ENCODE measurements around the gene RAB29. TPM values are rescaled to one million over a fixed set of nuclear protein-coding genes. Genes with fewer than 3 reads are reported as not detected.

RAB29 gene
- total RNA-seq, 2 experiments from 2014 or later: 51.7 to 54.6 TPM

- no peak for DNase-seq
- H3K4me1 Mint-ChIP-seq: peaks cover 57% of the 10 kb centered on the region
- no peaks in the 10 kb centered on the region for H3K27me3 Mint-ChIP-seq
- ChIA-PET POLR2A (no interaction called here), CTCF (no interaction called here)
- H3K36me3 Mint-ChIP-seq (ENCODE audit: low read depth): peaks cover 57% of the 10 kb centered on the region
- H3K4me3 Mint-ChIP-seq: no peak overlapping the region
- no peaks in the 10 kb centered on the region for H3K9me3 Mint-ChIP-seq
- peak overlapping the region; percentile 43 for H3K27ac Mint-ChIP-seq
These were observed 4.7 kb downstream of the RAB29 start for GRCh38 chr1:205770618-205771017.

GRCh38 chr1:205769641-205770365, 5.5 kb downstream of the RAB29 start:
- DNase-seq: no peak
- POLR2A ChIA-PET: no interaction called here

GRCh38 chr1:205767248-205767647, 8.0 kb downstream of the RAB29 start:
- peaks cover 35% of the 10 kb centered on the region for H3K4me1 Mint-ChIP-seq
- DNase-seq: no peak
- no peak overlapping the region for H3K27ac Mint-ChIP-seq
- CTCF ChIA-PET: no interaction called here
- H3K36me3 Mint-ChIP-seq (ENCODE audit: low read depth): peaks cover 48% of the 10 kb centered on the region
- POLR2A ChIA-PET: no interaction called here
- H3K4me3 Mint-ChIP-seq: no peak overlapping the region
- H3K9me3 Mint-ChIP-seq: no peaks in the 10 kb centered on the region
- H3K27me3 Mint-ChIP-seq: no peaks in the 10 kb centered on the region

More at GRCh38 chr1:205769641-205770365, 5.5 kb downstream of the RAB29 start:
- Mint-ChIP-seq H3K27ac (no peak overlapping the region), H3K36me3 (ENCODE audit: low read depth) (peaks cover 56% of the 10 kb centered on the region), H3K4me1 (peaks cover 53% of the 10 kb centered on the region), H3K9me3 (no peaks in the 10 kb centered on the region), H3K27me3 (no peaks in the 10 kb centered on the region), H3K4me3 (no peak overlapping the region)
- CTCF ChIA-PET: no interaction called here

- H3K27ac Mint-ChIP-seq: no peak overlapping the region
- no peaks in the 10 kb centered on the region for H3K9me3 Mint-ChIP-seq
- peaks cover 28% of the 10 kb centered on the region for H3K4me1 Mint-ChIP-seq
- H3K4me3 Mint-ChIP-seq: no peak overlapping the region
- ChIA-PET POLR2A (no interaction called here), CTCF (no interaction called here)
- H3K36me3 Mint-ChIP-seq (ENCODE audit: low read depth): peaks cover 45% of the 10 kb centered on the region
- DNase-seq: no peak
- no peaks in the 10 kb centered on the region for H3K27me3 Mint-ChIP-seq
These were observed 8.7 kb downstream of the RAB29 start for GRCh38 chr1:205766570-205766969.

- no peak overlapping the region for H3K4me3 Mint-ChIP-seq
- ChIA-PET CTCF (interaction anchor here (1.2 kb wide), 1 partner anchor 54 kb away, joined by 3 read pairs; no protein-coding TSS in a partner anchor), POLR2A (no interaction called here)
- peak overlapping the region; percentile 46 for H3K27ac Mint-ChIP-seq
- no peaks in the 10 kb centered on the region for H3K9me3 Mint-ChIP-seq
- H3K27me3 Mint-ChIP-seq: no peaks in the 10 kb centered on the region
- DNase-seq: no peak
- peaks cover 39% of the 10 kb centered on the region for H3K36me3 Mint-ChIP-seq (ENCODE audit: low read depth)
- peaks cover 23% of the 10 kb centered on the region for H3K4me1 Mint-ChIP-seq
These were observed 9.2 kb downstream of the RAB29 start for GRCh38 chr1:205766038-205766437.

GRCh38 chr1:205764578-205764977, 10.7 kb downstream of the RAB29 start:
- ChIA-PET CTCF (interaction anchor here (1.0 kb wide), 1 partner anchor 10 kb away, joined by 4 read pairs; no protein-coding TSS in a partner anchor), POLR2A (interaction anchor here (0.5 kb wide), 1 partner anchor 67 kb away, joined by 5 read pairs; no protein-coding TSS in a partner anchor)
- DNase-seq: no peak
- H3K27ac Mint-ChIP-seq: no peak overlapping the region
- H3K27me3 Mint-ChIP-seq: no peaks in the 10 kb centered on the region
- no peak overlapping the region for H3K4me3 Mint-ChIP-seq
- H3K9me3 Mint-ChIP-seq: no peaks in the 10 kb centered on the region
- peaks cover 15% of the 10 kb centered on the region for H3K4me1 Mint-ChIP-seq
- peaks cover 25% of the 10 kb centered on the region for H3K36me3 Mint-ChIP-seq (ENCODE audit: low read depth)

- Mint-ChIP-seq H3K27ac (no peak overlapping the region), H3K4me1 (peaks cover 15% of the 10 kb centered on the region), H3K36me3 (ENCODE audit: low read depth) (peaks cover 19% of the 10 kb centered on the region), H3K9me3 (no peaks in the 10 kb centered on the region), H3K4me3 (no peak overlapping the region), H3K27me3 (no peaks in the 10 kb centered on the region)
- POLR2A ChIA-PET: no interaction called here
- no peak for DNase-seq
- CTCF ChIA-PET: interaction anchor here (0.7 kb wide), 1 partner anchor 22 kb away, joined by 4 read pairs; no protein-coding TSS in a partner anchor
These were observed 11.3 kb downstream of the RAB29 start for GRCh38 chr1:205763980-205764379.

- H3K9me3 Mint-ChIP-seq: no peaks in the 10 kb centered on the region
- ChIA-PET CTCF (no interaction called here), POLR2A (interaction anchor here (0.6 kb wide), 1 partner anchor 14 kb away, joined by 4 read pairs; no protein-coding TSS in a partner anchor)
- peaks cover 3% of the 10 kb centered on the region for H3K4me1 Mint-ChIP-seq
- H3K27ac Mint-ChIP-seq: no peak overlapping the region
- no peak for DNase-seq
- no peaks in the 10 kb centered on the region for H3K36me3 Mint-ChIP-seq (ENCODE audit: low read depth)
- H3K27me3 Mint-ChIP-seq: no peaks in the 10 kb centered on the region
- H3K4me3 Mint-ChIP-seq: no peak overlapping the region
These were observed 14.7 kb downstream of the RAB29 start for GRCh38 chr1:205760606-205761005.

GRCh38 chr1:205756552-205756951, 18.7 kb downstream of the RAB29 start:
- CTCF ChIA-PET: no interaction called here

GRCh38 chr1:205754857-205755256, 20.4 kb downstream of the RAB29 start:
- Mint-ChIP-seq H3K36me3 (ENCODE audit: low read depth) (peaks cover 4% of the 10 kb centered on the region), H3K9me3 (no peaks in the 10 kb centered on the region), H3K27me3 (no peaks in the 10 kb centered on the region), H3K27ac (no peak overlapping the region), H3K4me3 (no peak overlapping the region), H3K4me1 (peaks cover 12% of the 10 kb centered on the region)
- ChIA-PET POLR2A (no interaction called here), CTCF (no interaction called here)
- no peak for DNase-seq

More at GRCh38 chr1:205756552-205756951, 18.7 kb downstream of the RAB29 start:
- Mint-ChIP-seq H3K27me3 (no peaks in the 10 kb centered on the region), H3K4me3 (no peak overlapping the region), H3K27ac (no peak overlapping the region), H3K4me1 (peaks cover 1% of the 10 kb centered on the region), H3K9me3 (no peaks in the 10 kb centered on the region), H3K36me3 (ENCODE audit: low read depth) (no peaks in the 10 kb centered on the region)
- POLR2A ChIA-PET: no interaction called here
- DNase-seq: no peak

- CTCF ChIA-PET: no interaction called here
- peaks cover 21% of the 10 kb centered on the region for H3K36me3 Mint-ChIP-seq (ENCODE audit: low read depth)
- H3K9me3 Mint-ChIP-seq: no peaks in the 10 kb centered on the region
- peaks cover 33% of the 10 kb centered on the region for H3K4me1 Mint-ChIP-seq
- POLR2A ChIA-PET: no interaction called here
- H3K4me3 Mint-ChIP-seq: peak overlapping the region; percentile 89
- no peaks in the 10 kb centered on the region for H3K27me3 Mint-ChIP-seq
- no peak for DNase-seq
- peak overlapping the region; percentile 98 for H3K27ac Mint-ChIP-seq
These were observed 24.1 kb downstream of the RAB29 start for GRCh38 chr1:205751036-205751651.

GRCh38 chr1:205750138-205751035, 24.9 kb downstream of the RAB29 start, which contains the start of gene NUCKS1:
Gene NUCKS1, minus strand, starts transcription at chr1:205750182. Its CDS starts 209 bp downstream, at chr1:205749973.
- H3K9me3 Mint-ChIP-seq: no peaks in the 10 kb centered on the region
- CTCF ChIA-PET: no interaction called here
- no peaks in the 10 kb centered on the region for H3K27me3 Mint-ChIP-seq
- POLR2A ChIA-PET: no interaction called here
- H3K36me3 Mint-ChIP-seq (ENCODE audit: low read depth): peaks cover 23% of the 10 kb centered on the region
- peak within 1 kb of the TSS; percentile 98 for H3K27ac Mint-ChIP-seq
- peak; percentile 98 for DNase-seq
- peaks cover 36% of the 10 kb centered on the region for H3K4me1 Mint-ChIP-seq
- H3K4me3 Mint-ChIP-seq: peak within 1 kb of the TSS; percentile 92
